WTC11 (cell line): ENCODE results near the gene ITK.

ENCODE experiments used
- CTCF ChIP-seq: fragments of 200-600 bp; IDR thresholded peaks from 2 replicates; pipeline ENCODE4 v1.8.0; 2022; ENCODE audit warnings: antibody characterized with exemption
- TF ChIP-seq, protein P1 (sequence below): sonication (generic); formaldehyde crosslinking; IDR thresholded peaks from 2 replicates; pipeline ENCODE4 v1.8.1; 2022; ENCODE audit warnings: low read depth, missing genetic modification reagents, borderline replicate concordance

DNA sequence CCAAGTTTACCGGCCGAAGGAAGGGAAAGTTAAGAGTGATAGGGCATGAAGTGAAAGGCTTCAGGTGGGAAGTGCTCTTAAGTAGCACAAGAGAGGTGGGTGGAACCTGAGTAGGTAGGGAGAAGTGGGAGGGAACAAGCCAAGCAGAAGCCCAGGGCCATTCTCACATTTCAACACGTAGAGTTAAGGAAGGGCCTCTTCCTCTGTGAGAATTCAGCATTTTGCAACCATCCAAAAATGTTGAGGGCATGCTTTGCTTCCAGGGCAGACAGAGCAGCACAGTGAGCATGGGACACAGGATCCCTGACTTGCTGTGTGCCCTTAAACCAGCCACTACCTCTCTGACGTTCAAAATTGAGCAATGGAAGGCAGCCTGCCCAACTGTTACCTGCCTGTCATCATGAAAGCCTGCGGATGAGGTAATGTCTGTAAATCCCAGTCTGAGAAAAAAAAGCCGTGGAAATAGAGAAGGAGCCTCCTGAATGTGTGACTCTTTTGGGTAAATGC, 88.6 kb downstream of the ITK start:
- TF ChIP-seq, protein P1, sequence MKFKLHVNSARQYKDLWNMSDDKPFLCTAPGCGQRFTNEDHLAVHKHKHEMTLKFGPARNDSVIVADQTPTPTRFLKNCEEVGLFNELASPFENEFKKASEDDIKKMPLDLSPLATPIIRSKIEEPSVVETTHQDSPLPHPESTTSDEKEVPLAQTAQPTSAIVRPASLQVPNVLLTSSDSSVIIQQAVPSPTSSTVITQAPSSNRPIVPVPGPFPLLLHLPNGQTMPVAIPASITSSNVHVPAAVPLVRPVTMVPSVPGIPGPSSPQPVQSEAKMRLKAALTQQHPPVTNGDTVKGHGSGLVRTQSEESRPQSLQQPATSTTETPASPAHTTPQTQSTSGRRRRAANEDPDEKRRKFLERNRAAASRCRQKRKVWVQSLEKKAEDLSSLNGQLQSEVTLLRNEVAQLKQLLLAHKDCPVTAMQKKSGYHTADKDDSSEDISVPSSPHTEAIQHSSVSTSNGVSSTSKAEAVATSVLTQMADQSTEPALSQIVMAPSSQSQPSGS, result no peak
- no peak for TF ChIP-seq CTCF
